ENCODE data around the gene NUP205.

Gene NUP205, protein sequence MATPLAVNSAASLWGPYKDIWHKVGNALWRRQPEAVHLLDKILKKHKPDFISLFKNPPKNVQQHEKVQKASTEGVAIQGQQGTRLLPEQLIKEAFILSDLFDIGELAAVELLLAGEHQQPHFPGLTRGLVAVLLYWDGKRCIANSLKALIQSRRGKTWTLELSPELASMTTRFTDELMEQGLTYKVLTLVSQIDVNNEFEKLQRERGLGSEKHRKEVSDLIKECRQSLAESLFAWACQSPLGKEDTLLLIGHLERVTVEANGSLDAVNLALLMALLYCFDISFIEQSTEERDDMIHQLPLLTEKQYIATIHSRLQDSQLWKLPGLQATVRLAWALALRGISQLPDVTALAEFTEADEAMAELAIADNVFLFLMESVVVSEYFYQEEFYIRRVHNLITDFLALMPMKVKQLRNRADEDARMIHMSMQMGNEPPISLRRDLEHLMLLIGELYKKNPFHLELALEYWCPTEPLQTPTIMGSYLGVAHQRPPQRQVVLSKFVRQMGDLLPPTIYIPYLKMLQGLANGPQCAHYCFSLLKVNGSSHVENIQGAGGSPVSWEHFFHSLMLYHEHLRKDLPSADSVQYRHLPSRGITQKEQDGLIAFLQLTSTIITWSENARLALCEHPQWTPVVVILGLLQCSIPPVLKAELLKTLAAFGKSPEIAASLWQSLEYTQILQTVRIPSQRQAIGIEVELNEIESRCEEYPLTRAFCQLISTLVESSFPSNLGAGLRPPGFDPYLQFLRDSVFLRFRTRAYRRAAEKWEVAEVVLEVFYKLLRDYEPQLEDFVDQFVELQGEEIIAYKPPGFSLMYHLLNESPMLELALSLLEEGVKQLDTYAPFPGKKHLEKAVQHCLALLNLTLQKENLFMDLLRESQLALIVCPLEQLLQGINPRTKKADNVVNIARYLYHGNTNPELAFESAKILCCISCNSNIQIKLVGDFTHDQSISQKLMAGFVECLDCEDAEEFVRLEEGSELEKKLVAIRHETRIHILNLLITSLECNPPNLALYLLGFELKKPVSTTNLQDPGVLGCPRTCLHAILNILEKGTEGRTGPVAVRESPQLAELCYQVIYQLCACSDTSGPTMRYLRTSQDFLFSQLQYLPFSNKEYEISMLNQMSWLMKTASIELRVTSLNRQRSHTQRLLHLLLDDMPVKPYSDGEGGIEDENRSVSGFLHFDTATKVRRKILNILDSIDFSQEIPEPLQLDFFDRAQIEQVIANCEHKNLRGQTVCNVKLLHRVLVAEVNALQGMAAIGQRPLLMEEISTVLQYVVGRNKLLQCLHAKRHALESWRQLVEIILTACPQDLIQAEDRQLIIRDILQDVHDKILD (N-terminal part only)

DNA sequence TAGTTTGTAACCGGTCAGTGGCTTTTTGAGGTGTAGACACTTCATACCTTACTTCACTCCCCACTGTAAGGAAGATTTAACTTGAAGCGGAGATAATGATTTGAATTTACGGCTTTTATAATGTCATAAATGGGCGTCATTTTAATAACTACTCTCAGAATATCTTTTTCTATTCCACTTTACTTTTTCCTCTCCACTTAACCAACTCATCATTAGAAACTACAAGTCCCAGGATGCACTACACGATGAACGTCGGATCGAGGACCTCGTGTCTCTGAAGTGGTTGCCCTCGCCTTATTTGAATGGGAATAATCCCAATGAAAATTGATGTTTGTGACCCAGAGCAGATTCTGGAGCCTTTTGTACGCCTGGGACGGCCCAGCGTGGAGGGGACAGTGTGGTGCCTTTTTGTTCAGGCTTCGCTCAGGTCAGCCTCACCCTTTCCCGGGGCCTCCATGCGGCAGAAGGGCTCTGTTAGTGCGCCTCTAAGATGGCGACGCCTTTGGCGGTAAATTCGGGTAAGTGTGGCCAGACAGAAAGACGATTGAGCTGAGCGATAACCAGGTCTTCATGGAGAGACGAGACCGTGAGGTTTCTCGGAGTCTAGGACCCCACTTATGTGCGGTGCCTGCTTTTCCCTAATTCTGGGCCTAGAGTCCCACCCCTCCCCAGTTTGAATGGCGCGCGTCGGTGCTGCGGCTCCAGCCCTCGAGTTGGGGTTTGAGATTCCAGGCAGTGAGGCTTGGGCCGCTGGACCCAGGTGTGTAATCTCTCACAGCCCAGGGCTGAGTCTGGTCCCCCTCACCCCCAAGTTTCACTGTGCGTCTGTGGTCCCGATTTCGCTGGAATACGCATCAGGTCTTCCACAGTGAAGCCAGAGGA lies at the start of gene NUP205:
TSS of gene NUP205 (plus strand) at position 463 of the 882 bp plus-strand sequence. CDS start at position 491, 28 bp downstream.
- peak; percentile 54 to 81 (median 58) for DNase-seq (ENCODE audit: low read depth in 2 of 3, low spot score in 2 of 3)

DNA sequence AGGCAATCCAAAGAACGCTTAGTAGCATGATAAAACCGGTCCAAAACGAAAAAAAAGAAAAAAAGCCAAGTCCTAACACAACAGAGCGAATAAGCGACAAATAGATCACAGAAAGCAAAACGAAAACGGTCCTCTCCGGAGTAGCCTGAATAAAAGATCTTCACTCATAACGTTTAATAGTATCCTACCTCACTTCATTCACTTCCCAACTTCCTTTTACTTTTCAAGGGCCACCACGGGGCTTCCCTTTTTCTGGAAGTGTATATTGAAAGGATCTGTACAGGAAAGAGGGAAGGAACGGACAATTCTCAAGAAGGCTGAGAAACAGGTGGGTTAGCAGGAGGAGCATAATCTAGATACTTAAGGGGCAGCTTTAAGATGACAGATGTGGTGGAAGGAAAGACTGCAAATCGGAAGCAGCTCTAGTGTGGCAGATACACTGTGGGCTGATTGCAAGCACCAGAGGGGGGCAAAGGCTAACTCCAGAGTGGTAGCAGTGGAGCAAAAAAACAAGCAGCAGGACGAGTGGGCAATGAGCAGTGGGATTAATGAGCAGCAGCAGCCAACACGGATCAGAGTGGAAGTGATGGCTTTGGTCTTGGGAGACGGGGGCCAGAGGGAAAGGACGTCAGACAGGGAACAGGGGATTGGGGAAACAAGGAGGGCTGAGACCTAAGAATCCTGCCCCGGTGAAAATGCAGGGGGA lies 48.7 kb upstream of the NUP205 start:
- peak in 1 of 3 experiments; percentile 17 for DNase-seq (ENCODE audit: low read depth in 2 of 3, low spot score in 2 of 3)

DNA sequence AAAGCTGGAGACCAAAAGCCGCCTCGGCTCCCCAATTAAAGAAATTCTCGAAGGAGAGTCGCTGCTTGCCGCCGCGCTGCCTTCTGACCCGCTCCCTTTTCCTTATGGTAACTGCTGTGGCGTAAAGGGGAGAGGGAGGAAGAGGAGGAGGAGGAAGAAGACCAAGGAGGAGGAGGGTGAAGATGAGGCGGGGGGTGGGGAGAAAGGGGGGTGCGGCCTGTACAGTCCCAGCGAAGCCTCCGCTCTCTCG lies 48.2 kb upstream of the NUP205 start:
- DNase-seq (ENCODE audit: low read depth in 2 of 3, low spot score in 2 of 3), result no peak

DNA sequence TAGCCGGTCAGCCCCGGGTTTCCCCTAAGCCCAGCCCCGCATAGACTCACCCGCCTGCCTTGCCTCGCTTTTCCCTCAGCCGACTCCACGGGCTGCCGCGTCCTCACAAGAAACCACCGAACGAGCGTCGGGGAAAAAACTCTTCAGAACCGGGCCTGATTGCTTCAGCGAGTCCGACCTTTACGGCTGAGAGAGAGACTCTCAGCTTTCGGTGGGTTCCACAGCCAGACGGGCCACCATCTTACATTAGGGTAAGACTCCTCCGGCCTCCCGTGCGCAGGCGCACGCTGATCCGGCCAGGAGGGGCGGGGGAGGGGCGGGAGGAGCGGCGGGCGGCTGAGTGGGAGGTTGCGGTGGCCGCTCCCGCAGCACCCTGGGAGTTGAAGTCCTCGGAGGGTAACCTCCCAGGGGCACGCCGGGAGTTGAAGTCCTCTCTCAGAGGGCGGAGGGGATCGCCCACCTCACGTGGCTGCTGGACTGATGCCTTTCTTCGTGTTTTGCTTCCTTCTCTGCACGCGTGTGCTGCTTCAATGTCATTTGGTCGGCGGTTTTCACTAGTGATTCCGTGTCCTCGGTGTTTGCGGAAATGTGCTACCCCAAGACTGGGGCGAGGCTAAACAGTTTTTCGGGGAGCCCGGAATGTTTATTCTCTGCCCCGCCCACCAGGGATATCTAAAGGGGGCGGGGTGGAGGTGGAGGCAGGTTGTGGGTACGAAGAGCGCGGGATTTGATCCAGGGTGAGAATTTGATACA lies 47.7 kb upstream of the NUP205 start, which contains the start of gene CNOT4:
TSS of gene CNOT4 (minus strand) at position 264 of the 753 bp plus-strand sequence. CDS start 71,771 bp downstream, outside the sequence.
- peak; percentile 76 to 96 (median 89) for DNase-seq (ENCODE audit: low read depth in 2 of 3, low spot score in 2 of 3)

DNA sequence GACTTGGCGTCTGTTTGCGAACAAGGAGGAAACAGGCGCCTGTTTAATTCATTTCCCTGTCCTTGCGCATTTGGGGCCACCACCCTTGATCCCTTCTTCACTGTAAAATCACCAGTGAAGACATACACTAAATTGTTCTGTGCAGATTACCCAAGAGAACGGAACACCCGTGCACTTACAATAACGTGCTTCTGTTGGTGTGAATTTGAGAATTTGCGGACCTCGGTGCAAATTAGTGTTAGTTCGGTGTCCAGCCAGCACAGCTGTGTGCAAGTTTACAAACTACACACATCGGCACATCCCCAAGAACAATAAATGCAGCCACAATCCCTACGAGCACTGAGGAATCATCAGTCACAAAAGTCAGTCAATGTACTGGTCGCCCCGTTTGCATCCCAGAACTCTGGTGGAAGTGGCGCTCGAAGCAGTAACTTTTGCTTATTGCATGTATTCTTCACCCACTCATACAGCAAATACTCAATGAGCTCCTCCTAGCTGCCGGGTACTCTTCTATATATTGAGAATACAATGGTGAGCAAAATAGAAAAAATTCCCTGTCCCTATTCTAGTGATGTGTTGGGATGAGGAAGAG lies 47.0 kb upstream of the NUP205 start:
- no peak for DNase-seq (ENCODE audit: low read depth in 2 of 3, low spot score in 2 of 3)

DNA sequence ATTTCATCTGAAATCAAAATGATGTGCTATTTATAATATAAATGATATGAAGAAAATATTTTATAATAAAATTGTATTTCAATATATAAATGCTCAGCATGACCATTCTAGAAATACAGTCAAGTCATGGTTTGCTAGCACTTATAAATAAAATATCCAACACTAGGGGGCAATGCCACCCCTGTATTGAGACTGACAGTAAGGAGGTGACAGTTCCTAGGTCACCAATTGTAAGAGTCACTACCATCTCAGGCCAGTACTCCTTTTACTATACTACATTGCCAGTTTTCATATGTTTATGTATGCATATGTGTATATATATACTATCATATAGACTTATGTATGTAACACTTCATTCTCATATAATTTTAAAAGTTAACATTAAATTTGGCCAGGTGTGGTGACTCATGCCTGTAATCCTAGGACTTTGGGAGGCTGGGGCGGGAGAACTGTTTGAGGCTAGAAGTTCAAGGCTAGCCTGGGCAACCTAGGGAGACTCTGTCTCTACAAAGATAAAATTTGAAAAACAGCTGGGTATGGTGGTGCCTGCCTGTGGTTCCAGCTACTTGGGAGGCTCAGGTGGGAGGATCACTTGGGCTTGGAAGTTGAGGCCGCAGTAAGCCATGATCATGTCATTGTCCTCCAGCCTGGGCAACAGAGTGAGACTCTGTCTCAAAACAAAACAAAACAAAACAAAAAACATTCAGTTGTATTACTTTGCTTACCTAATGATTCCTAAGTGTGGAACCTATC lies 45.4 kb upstream of the NUP205 start:
- no peak for DNase-seq (ENCODE audit: low read depth in 2 of 3, low spot score in 2 of 3)

DNA sequence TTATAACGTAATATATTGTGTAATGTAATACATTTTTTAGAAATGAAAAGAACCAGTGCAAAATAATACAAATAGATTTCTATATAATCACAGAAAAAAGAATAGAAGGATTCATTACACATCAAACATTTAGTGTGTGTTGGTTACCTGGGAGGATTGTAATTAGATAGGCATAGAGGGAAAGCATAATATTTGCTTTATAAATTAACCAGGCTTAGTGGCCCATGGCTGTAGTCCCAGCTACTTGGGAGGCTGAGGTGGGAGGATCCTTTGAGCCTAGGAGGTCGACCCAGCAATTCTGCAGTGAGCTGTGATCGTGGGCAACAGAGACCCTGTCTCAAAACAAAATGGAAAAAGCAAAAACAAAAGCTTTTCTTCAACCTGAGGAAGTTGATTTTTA lies 42.9 kb upstream of the NUP205 start:
- no peak for DNase-seq (ENCODE audit: low read depth in 2 of 3, low spot score in 2 of 3)

DNA sequence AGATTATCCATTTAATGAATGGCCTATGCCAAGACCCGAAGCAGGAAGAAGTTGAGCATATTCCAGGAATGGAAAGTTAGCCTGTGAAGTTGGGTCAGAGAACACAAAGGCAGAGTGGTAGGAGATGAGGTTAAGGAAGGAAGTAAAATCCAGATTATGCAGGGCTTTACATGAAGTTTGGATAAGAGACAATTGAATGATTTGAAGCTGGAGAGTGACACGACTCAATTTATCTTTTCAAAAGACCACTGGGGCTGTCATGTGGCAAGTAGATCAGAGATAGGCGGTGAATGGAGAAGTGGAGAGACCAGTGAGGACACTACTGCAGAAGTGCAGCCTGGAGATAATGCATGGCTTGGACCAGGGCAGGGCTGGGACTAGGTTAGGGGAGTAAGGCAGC lies 40.7 kb upstream of the NUP205 start:
- DNase-seq (ENCODE audit: low read depth in 2 of 3, low spot score in 2 of 3), result no peak

DNA sequence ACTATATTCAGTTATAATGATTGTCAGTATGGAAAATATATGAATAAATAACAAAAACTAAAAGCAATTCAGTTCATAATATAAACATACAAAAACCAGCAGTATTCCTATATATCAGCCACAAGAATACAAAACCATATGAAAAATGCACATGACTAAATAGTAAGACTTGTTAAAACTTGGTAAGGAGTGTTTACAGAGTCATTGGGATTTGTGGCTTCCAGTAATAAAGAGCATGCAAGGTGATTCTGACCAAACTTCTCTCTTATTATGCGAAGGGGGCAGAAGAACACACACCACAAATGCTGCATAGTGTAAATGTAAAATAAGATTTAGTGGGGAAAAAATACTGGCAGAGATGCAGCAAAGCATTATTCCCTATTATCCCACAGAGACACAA lies 39.0 kb upstream of the NUP205 start:
- DNase-seq (ENCODE audit: low read depth in 2 of 3, low spot score in 2 of 3), result no peak

DNA sequence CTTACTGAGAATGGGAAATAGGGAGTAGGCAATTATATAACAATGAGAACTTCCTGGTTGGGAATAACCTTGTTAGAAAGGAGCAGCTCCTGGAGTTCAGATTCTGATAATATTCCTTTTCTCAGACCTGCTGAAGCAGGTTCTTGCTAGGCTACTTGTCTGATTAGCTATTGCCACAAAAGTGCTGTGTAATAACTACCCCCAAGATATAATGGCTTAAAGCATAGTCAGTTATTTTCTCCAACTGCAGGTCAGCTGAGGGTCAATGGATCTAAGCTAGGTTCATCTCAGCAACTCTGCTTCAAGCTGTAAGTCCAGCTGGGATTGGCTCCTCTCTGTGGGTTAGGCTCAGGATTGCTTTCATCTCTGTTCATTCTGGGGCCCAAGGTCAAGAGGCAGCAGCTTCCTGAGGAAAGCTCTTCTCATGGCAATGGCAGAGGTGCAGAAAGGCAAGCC lies 38.5 kb upstream of the NUP205 start:
- DNase-seq (ENCODE audit: low read depth in 2 of 3, low spot score in 2 of 3), result no peak

DNA sequence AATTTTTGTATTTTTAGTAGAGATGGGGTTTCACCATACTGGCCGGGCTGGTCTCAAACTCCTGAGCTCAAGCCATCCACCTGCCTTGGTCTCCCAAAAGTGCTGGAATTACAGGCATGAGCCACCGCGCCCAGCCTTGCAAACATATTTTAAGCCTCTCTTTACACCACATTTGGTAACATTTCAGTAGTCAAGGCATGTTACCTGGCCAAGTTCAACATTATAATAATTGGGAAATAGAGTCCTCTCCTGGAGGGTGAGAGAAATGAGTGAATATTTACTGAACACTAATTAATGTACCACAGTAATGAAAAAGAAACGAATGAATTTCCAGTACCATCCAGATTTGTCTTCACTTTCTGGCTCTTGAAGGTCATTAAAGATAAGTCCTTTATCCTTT lies 37.8 kb upstream of the NUP205 start:
- DNase-seq (ENCODE audit: low read depth in 2 of 3, low spot score in 2 of 3), result no peak

DNA sequence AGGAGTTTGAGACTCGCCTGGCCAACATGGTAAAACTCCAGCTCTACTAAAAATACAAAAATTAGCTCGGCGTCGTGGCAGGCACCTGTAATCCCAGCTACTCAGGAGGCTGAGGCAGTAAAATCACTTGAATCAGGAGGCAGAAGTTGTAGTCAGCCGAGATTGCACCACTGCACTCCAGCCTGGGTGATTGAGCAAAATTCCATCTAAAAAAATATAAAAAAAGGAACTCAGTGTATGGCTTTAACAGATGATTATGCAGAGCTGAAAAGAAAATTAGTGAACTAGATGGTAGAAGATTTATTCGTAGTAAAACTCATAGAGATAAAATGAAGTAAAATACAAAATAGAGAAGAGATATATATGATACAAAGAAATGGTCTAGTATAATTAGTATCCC lies 35.2 kb upstream of the NUP205 start:
- DNase-seq (ENCODE audit: low read depth in 2 of 3, low spot score in 2 of 3), result no peak

DNA sequence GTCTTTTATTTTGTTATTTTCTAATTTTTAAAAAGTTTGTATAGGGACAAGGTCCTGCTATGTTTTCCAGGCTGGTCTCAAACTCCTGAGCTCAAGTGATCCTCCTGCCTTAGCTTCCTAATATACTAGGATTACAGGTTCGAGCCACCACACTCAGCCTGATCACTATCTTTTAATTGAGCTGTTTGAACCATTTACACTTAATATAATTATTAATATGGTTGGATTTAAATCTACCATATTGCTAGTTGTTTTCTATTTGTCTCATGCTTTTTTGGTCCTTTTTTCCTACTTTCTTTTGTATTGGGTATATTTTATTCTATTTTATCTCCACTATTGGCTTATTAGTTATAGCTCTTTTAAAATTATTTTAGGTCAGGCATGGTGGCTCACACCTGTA lies 34.6 kb upstream of the NUP205 start:
- DNase-seq (ENCODE audit: low read depth in 2 of 3, low spot score in 2 of 3), result no peak

DNA sequence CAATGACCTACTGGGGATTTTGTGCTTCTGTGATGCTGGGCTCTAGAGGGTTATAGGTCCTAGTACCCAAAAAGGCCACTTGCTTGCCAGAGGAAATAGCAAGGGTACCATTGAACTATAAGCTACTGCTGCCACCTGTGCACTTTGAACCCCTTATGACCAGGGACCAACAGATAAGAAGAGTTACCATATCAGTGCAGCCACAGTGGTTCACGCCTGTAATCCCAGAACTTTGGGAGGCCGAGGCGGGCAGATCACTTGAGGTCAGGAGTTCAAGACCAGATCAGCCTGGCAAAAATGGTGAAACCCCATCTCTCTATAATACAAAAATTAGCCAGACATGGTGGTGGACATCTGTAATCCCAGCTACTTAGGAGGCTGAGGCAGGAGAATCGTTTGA lies 32.3 kb upstream of the NUP205 start:
- no peak for DNase-seq (ENCODE audit: low read depth in 2 of 3, low spot score in 2 of 3)

DNA sequence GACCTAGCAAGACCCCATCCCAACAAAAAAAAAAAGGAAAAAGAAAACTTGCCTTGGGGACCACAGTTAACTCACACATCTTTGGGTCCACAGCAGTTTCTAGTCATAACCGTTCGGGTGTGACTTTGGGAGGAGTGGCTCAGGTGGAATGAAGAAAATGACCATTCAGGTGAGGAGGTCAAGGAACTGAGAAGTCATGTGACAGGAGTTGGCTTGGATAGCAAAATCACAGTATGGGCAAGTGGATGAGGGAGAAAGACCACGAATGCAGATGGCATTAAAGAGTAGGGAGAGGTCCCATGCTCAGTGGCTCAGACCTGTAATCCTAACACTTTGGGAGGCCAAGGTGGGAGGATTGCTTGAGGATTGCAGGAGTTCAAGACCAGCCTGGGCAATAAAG lies 30.7 kb upstream of the NUP205 start:
- DNase-seq (ENCODE audit: low read depth in 2 of 3, low spot score in 2 of 3), result no peak

DNA sequence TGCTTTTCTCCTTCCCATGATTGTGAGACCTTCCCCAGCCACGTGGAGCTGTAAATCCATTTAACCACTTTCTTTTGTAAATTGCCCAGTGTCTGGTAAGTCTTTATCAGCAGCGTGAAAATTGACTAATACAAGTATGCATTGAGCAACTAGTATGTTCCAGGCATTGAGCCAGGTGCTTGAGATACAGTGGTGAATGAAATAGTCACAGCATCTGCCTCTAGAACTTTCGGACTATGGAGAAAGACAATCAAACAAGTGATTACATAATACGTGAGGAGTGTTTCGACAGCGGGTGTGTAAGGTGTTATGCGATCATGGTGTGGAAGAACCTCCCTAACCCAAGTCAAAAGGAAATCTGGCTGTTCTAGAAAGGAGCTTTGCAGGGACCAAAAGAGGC lies 21.6 kb upstream of the NUP205 start:
- DNase-seq (ENCODE audit: low read depth in 2 of 3, low spot score in 2 of 3), result no peak

DNA sequence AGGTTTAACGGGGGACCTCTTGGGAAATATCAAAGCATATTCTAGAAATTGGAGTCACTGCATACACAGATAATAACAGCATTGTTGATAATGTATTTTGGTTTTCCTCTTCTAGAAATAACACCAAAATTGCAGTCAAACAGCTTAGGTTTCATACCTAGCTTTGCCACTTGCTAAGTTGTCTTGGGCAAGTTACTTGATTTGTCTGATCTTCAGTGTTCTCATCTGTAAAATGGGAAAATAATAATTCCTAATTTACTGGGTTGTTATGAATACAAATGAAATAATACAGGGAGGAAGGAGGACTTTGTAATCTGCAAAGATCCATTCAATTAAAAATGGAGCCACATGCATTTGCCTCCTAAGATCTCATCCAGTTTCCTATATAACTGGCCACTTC lies 20.3 kb upstream of the NUP205 start:
- DNase-seq (ENCODE audit: low read depth in 2 of 3, low spot score in 2 of 3), result no peak

DNA sequence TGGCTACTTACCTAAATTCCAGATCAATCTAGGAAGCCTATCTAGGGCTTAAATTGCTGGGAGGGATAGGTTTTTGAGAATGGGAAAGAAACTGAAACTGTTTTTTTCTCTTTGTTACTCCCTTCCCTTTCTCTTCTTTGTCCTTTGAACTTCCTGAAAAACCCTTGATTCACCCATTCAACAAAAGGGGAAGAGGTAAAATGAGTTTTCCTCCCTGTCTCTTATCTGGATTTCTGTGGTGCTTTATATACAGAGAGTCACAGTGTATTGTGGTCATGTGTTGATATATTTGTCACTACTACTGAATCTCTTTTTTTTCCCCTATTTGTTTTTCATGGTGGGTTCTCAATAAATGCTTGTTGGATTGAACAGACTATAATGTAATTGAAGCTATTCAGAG lies 19.8 kb upstream of the NUP205 start:
- DNase-seq (ENCODE audit: low read depth in 2 of 3, low spot score in 2 of 3), result no peak

Data from activated CD8-positive, alpha-beta memory T cell treated with anti-CD3 and anti-CD28 coated beads for 48 hours (primary cell).